HG03025 (cell line): ENCODE measurements around the gene SLC44A5.

ENCODE experiments used
- ATAC-seq: cut with Tn5 transposase; IDR thresholded peaks from one replicate; pipeline ENCODE4 v1.9.1; 2021; ENCODE audit warnings: mild to moderate bottlenecking, moderate library complexity; ENCODE audit not compliant: unreplicated experiment, low FRiP score

The SLC44A5 gene

DNA sequence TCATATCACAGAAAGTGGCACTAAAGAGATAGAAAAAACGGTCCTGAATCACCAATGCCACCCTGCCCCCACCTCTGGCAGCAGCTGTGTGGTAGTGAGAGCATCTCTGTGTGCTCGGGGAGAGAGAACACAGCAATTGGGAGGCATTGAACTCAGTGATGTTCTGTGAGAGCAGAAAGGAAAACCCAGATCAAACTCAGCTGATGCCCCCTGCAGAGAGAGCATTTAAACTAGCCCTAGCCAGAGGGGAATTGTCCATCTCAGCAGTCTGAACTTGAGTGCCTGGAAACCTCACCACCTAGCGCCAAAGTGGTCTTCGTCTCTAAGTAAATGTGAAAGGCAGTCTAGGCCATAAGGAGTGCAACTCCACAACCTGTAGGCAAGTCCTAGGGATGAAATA lies 21.3 kb downstream of the SLC44A5 start:
- no peak for ATAC-seq

DNA sequence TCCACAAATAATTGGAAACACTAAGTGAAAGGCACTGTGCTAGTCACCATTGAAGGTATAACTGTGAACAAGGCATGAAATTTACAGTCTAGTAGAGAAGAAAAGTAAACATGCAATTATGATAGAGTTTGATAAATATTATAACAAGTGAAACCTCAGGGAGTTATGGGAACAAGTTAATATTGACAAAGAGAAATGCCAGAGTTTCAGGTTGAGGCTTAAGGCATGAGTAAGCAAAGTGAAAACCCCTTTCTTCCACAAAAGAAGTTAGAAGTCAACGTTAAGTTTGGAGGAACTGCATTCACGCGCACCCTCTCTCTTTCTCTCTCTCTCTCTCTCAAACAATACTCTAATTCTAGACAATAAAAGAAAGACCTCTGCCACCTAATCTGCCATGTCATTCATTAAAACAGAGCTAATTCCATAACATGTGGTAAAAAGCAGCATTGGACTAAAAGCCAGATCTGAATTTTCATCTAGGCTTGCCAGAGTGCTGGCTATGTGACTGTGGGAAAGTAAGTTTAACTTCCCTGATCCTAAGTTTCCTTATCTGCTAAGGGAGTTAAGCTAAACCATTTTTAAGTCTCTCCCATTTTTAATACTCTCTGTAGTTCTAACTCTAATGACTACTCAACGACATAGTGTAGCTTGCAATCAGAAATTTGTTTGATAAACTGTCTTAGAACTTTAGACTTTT lies 22.0 kb downstream of the SLC44A5 start:
- no peak for ATAC-seq

- ATAC-seq, result no peak
These were observed 23.2 kb downstream of the SLC44A5 start for GRCh38 chr1:75587692-75588091.

GRCh38 chr1:75583282-75583681 lies 27.6 kb downstream of the SLC44A5 start:
- no peak for ATAC-seq

GRCh38 chr1:75582725-75583261 lies 28.1 kb downstream of the SLC44A5 start:
- ATAC-seq, result no peak

DNA sequence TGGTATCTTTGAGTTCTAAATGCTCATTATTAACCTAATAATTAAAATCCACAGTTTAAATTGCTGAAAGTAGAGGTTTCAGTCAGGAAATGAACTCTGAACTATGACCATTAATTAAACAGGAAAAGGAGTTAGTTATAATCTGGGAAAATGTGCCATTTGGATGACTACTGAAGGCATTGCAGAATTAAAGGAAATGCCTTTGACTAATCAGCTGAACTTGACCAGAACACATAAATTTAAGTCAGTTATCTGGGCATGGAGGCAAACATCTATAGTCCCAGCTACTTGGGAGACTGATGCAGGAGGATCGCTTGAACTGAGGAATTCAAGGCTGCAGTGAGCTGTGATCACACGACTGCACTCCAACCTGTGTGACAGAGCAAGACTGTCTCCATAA lies 31.9 kb downstream of the SLC44A5 start:
- ATAC-seq, result no peak

GRCh38 chr1:75575837-75576236 lies 35.1 kb downstream of the SLC44A5 start:
- ATAC-seq, result no peak

DNA sequence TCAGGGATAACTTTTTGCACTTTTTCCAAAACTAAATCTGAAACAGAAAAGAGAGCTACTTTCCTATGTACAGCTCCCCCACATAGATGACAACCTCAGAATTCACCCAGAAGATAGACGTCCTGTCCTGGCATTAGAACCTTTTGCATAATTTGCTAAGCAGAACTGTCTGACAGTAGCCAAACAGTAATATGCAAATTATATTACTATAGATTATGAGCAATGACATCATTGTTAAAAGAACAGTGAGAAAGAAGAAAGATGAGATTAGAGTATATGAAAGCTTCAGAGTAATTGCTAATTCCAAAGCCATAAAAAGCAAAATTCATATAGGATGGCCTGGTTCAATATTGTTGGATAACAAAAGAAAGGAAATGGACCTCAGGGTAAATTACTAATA lies 43.7 kb downstream of the SLC44A5 start:
- no peak for ATAC-seq

DNA sequence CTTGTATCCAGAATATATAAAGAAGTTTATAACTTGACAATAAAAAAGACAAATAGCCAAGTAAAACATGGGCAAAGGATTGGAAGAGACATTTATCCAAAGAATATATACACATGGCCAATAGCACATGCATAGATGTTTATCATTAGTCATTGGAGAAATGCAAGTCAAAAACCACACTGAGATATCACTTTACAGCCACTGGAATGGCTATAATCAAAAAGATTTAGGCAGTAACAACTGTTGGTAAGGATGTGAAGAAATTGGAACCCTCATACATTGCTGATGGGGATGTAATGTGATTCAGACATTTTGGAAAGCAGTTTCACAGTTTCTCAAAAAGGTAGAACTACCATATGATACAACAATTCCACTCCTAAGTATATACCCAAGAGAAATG lies 51.1 kb downstream of the SLC44A5 start:
- ATAC-seq, result no peak

GRCh38 chr1:75559136-75559535 lies 51.8 kb downstream of the SLC44A5 start:
- ATAC-seq, result no peak

DNA sequence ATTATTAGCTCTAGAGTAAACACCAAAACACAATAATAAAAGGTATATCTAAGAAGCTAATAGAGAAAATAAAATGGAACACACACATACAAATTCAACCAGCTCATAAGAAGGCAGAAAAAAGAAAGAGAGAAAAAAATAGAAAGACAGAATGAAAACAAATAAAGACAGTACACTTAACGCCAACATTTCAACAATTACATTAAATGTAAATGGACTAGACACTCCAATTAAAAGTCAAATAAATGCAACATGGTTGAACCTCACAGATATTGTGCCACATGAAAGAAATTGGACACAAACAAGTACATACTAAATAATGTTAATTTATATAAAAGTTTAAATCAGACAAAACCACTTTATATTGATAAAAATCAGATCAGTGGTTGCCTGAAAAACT lies 56.0 kb downstream of the SLC44A5 start:
- no peak for ATAC-seq

- no peak for ATAC-seq
These were observed 56.7 kb downstream of the SLC44A5 start for GRCh38 chr1:75554181-75554580.

DNA sequence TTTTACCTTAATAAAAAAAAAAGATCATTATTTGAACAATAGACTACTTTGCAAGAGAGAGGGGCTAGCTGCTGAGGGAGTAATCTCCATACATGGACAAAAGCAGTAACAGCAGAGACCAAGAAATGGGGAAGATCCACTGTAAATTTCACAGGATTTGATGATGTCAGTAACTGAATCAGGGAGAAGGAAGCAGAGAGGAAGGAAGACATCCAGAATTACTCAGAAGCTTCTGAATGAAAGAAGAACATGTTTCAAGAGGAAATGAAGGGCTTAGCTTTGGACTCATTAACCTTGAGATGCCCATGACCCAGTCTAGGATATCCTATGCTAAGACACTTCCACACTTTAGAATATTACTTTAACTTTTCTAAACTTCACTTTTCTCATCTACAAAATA lies 60.4 kb downstream of the SLC44A5 start:
- no peak for ATAC-seq

DNA sequence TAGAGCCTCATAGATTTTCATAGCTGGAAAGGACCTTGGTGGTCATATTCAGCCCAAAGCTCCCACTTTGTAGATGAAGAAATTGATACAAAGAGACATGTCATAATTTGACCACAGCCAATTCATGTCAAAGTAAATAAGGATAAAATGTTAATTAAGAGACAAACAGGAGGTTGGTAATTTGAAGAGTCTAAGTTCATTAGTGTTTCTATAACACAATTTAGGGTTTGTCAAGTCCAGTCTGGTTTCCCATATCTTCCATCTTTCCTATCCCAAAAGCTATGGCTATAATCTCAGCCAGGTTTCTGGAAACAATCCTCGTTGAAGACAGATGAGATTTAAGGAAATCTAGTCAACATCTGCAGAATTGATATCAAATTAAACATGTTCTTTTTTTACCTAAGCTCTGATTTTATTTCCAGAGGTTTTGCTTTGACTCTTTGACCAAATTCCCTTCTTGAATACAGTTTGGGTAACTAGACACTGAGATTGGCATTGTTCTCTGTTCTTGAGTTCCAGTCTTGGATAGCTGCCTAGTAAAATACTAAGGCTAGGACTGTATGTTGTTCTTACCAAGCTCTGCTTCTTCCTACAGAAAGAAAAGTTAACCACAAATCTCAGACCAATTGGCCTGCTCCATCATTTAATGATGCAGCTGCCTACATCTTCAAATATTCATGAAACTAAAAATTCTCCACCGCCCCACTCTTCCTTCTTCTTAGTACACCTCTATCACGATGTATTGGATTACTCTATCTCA lies 62.0 kb downstream of the SLC44A5 start:
- ATAC-seq, result no peak

DNA sequence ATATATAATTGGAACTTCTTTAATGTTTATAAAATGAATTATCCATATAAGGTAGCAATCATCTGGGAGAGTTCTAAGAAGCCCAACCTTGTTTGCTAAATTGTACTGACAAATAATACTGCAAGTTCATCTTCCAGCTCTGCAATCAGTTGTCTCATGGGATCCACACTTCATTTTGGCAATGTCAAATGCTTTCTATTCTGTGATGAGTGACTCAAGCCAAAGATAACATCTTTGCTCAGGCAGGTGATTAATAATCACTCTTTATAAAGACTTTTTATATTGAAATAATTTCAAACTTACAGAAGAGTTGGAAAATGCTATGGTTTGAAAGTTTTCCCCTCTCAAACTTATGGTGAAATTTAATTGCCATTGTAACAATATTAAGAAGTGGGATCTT lies 67.2 kb downstream of the SLC44A5 start:
- no peak for ATAC-seq

GRCh38 chr1:75542818-75543570 lies 67.9 kb downstream of the SLC44A5 start:
- ATAC-seq, result no peak

DNA sequence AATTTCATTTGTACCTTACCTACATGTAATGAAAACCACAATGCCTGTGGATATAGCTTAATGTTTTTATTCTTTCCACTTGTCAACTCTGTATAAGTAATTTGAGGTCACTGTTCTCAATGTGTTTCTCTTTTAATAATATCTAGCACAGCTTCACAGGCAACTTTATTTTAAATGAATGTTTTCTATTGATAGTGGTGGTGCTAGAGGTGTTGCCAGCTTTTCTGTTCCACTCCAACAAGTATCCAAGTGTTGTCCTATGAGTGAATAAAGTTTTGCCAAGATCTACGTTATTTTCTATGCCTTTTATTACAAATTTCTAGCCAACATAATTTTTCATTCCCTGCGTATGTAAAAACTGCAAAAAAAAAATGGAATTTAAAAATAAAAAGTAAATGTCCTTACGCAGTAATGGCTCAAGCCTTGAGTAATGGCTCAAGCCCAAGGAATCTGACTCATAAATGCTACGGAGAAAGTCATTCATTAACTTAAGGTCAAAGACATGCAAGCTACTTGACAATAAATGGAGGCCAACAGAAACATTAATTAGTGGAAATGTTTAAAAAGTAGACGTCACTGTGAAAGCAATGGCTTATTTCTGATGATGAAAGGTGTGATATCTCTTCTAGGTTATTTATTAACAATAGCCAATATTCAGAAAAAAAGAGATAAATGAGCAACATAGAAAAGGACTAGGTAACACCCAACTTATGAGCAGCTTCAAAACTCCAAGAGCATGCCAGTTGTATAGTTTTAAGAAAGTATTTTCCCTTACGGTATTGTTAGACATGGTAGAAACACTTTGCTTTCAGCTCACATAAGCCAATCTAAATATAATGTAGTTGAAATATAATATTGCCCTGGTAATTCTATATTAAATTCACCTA lies 71.4 kb downstream of the SLC44A5 start:
- no peak for ATAC-seq

DNA sequence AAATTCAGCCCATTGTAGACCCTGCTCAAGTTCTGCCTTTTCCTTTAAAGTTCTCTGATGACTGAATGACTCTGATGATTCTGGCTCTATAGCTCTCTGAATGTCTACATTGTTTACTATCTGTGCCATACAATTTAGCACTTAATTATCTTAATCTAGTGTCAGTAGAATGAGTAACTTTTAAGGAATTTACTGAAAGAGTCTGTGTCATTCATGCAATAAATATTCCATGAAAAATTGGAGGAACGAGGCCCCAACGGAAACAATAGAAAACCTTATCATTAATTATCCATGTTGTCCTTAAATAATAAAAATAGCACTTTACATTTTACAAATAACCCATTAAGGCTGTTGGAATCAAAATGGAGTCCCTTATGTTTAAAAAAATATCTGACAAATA lies 77.8 kb downstream of the SLC44A5 start:
- ATAC-seq, result no peak

DNA sequence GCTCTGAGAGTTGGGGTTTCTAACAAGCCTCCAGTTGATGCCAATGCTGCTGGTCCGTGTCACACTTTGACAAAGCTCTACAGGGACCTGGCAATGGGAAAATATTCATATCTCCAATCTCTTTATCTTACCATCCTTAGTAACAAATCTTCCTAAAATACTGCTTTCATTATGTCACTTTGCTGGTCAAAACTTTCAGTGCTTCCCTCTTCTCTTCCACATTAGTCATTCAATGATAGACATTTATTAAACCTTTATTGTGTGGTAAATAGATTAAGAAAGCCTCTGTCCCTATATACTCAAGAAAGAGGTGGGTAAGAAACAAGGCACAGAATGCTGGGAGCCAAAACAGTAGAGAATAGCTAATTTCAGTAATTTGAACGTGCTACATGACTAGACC lies 79.3 kb downstream of the SLC44A5 start:
- ATAC-seq, result no peak

DNA sequence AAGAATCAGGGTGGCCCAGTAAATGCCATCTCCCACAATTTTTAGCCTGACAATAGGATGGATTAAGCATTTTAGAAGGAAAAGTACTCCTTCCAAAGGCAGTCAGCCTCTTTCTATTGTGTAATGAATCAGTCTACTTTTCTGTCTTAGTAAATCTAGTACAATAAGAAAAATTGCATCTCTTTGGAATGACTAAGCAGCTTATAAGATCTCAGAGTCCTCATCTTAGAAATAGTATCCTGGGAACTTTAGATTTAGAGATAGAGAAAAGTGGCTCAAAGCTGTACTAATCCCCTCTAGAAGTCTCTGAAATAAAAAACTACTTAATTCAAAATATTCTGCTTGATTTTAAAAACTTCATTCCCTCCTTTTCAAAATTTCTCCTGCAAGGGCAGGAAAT lies 81.4 kb downstream of the SLC44A5 start:
- ATAC-seq, result no peak
